HG03103 (cell line): ENCODE data around the gene CALCOCO1.
A peak's percentile ranks its signal among the peaks of the same experiment; 100 is the strongest.
"Not testable (repeated sequence)": the region's sequence is repeated elsewhere in the genome, so short reads cannot be mapped to it uniquely, and the experiment has no call there.

Source experiments
- ATAC-seq: cut with Tn5 transposase; IDR thresholded peaks from one replicate; pipeline ENCODE4 v1.9.1; 2021; ENCODE audit warnings: low read depth; ENCODE audit not compliant: unreplicated experiment

Gene CALCOCO1, protein sequence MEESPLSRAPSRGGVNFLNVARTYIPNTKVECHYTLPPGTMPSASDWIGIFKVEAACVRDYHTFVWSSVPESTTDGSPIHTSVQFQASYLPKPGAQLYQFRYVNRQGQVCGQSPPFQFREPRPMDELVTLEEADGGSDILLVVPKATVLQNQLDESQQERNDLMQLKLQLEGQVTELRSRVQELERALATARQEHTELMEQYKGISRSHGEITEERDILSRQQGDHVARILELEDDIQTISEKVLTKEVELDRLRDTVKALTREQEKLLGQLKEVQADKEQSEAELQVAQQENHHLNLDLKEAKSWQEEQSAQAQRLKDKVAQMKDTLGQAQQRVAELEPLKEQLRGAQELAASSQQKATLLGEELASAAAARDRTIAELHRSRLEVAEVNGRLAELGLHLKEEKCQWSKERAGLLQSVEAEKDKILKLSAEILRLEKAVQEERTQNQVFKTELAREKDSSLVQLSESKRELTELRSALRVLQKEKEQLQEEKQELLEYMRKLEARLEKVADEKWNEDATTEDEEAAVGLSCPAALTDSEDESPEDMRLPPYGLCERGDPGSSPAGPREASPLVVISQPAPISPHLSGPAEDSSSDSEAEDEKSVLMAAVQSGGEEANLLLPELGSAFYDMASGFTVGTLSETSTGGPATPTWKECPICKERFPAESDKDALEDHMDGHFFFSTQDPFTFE

DNA sequence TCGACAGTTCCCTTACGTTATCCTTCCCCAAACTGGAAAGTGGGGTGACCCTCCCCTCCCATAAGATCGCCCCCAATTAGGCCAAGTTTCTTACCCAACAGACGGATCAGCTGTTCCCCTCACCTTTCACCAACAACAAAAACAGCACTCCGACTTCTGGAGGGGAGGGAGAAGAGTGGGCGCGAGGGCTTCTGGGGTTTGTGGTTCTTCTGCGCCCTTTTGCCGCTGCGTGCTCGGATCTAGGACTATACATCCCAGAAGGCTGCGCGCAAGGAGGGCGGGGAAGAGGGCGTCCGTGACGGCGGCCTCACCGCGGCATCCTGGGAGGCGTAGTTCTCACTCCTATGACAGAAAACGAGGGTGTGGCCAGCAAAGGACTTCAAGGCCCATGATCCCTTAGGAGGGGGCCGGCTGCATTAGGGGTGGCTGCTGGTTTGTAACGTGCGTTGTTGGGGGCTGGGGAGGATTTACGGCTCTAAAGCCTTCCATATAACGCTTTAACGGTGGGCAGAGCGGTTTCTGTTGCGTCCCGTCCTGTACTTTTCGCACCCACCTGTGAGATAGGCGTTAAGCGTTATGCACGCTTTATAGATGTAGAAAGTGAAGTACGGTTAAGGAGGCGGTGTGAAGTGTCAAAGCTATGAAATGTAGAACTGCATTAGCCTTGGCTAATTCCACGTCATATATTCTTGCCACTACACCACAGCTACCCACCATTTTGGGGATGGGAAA is at the start of gene CALCOCO1:
TSS of gene CALCOCO1 (minus strand) at position 143 of the 732 bp plus-strand sequence. CDS start 2,210 bp downstream, outside the sequence.
- peak; percentile 98 for ATAC-seq

DNA sequence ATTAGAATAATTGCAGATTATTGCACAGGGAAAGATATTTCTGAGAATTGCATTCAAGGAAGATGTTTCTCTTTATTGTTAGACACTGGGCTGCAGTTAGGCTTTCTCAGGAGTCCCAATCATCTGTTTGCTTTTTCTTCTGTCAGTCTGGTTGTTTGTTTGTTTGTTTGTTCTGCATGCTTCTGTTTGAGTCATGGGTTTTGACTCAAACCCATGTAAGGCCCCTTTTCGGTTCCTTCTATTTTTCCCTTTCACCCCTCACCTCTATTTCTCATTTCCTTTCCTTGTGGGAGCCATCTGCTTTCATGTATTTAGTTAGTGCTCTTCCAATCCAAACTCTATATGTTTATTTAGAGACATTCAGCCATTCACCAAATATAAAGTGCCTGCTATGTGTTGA is 49.6 kb upstream of the CALCOCO1 start:
- no peak for ATAC-seq

DNA sequence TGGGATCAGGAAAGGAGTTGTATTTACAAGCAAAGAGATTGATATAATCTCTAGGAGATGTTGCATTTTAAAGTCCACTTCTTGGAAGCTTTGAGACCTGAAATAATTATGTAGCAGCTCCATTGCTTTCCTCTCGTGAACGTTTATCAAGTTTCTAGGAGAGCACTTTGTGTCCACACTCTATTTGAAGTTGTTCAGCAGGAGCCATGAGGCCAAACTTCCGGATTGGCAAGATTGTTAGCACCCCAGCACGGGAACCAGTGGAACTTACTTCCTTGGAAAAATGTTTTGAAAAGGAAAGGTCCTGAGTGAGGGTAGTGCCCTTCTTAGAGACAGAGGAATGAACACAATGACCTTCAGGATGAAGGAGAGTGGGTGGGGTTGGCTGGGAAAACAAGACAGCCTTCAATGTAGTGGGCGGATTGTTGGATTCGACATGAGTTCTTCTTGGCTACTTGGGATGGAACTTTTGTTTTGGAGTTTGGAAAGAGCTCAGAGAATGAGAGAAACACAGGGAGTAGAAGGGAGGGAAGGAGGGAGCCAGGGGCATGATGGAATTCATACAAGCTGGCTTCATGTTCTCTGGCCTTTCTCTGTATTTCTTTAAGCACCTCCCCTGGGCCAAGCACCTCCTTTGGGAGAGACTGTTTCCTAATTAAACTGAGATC is 48.4 kb upstream of the CALCOCO1 start:
- ATAC-seq: no peak

DNA sequence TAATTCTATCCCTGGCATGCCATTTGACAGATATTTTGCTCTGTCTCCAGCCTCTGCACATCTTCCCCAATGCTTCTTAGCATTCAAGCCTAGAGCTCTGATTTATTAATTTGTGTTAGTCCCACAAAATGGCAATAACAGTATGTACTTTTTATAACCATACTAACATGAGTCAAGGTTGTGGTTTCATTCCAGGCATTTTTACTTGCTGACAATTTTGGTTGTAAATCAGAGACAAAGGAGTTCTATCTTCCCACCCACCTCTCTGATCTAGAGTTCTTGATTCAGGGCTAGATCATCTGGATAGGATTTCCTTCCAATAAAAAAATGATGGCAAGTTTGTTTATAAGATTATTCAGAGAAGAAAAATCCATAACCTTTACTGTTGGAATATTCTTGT is 43.0 kb upstream of the CALCOCO1 start:
- ATAC-seq: no peak

DNA sequence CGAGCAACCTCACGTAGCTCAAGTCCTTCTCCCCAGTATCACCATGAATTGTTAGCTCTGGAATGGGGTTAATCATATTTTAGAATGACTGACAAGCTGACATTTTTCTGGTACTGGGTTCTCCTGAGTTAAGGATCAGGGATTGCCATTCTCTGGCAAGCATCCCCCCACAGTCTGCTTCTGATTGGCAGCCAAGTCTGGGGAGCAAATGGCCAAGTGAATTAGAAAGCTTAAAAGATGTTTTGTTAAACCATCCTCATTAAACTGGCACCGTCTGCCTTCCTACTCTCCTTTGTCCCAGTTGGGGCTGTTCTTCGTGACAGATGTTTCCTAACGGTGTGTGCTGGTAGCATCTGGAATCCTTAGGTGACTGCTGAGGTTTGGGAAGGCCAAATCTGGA is 41.7 kb upstream of the CALCOCO1 start:
- no peak for ATAC-seq

DNA sequence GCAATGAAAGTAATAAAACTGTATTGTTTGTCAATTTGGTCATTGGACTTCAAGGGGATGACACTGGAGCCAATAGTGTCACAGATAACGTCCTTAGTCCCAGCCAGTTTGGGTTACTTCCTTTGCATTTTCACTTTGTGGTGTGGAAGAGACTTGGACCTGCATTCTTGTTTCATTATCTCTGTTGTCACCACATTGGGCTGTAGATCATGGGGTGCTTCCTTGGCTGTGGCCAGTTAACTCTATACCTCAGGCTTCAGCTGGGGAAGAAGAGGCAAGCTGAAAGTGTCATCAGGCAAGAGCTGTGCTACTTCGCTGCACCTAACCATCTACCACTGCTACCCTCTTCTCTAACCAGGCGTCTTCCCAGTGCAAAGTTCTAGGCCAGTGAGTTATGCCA is 39.6 kb upstream of the CALCOCO1 start:
- ATAC-seq: no peak

DNA sequence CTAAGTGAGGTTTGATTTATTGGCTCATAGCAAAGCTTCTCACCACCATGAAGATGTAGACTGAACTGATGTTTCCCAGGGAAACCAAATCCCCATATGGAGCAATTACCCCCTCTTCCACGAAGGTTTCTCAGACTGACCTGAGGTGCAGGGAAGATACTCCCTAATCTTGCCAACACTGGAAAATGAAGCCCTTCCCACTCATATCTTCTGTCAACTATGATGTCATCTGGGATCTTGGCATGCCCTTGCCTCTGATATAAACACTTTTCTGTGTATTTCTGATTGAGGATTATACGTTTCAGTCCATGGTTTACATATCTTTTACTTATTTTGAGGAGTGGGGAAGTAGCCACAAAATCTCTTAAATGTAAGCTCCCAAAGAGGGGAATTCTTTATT is 38.6 kb upstream of the CALCOCO1 start:
- ATAC-seq: no peak

DNA sequence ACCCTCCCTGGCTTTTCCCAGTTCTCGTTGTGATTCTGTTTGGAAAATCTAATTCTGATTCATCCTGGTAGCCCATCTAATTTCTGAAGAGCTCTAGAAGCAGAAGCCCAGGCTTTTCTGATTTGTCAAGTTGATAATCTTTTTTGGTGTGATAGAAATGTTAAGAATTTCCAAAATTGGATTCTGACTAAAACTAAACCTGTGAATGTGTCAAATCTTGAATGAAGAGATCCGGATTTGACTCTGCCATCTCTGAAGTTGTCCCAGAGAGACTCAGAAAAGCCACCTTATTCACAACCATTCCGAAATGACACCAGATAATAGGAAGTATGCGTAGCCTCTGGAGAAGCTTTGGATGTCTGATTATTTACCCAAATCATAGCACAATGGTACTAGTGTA is 37.4 kb upstream of the CALCOCO1 start:
- no peak for ATAC-seq

DNA sequence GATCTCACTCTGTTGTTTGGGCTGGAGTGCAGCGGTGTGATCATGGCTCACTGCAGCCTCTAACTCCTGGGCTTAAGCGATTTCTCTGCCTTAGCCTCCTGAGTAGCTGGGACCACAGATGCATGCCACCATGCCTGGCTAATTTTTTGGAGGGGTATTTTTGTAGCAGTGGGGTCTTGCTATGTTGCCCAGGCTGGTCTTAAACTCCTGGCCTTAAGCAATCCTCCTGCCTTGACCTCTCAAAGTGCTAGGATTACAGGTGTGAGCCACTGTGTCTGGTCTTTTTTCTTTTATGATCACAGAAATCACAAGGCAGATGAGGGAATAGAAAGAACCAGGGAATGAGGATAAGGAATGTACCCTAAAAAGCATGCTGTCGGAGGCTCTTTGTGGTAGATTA is 35.5 kb upstream of the CALCOCO1 start:
- ATAC-seq: not testable (repeated sequence)

DNA sequence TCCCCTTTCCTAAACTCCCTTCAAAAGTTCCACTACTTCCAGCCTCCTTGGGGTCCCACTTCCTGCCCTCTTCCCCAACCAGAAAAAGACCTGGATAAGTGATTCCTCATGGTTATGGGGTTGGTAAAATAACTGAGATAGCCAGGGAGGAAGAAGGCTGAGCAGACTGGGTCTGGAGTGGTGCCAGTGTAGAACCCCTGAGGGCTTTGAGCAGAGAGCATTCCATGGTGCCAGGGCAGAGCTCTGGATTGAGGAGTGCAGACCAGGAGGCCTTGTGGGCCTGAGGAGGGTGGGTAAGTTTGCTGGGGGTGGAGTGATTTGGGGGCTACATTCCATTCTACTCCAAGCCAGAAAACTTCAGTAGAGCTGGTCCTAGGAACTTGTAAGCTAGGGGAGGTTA is 34.1 kb upstream of the CALCOCO1 start:
- no peak for ATAC-seq

DNA sequence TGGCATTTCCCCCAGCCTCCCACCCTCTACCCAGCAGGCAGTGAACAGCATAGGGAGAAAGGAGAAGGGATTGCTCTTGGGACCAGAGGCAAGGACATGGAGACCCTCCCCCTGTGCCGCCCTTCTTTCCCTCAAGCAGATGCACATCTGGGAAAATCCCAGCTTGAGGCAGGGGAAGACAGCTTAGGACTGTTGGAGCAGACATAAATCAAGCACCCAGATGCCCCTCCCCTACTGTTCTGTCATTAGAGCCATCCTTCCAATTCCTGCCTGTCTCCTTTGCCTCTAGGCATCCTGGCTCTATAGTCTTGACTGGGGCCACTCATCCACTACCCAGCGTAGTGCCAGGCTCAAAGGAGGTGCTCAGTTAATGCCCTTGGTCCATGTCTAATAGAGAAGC is 32.0 kb upstream of the CALCOCO1 start:
- no peak for ATAC-seq

DNA sequence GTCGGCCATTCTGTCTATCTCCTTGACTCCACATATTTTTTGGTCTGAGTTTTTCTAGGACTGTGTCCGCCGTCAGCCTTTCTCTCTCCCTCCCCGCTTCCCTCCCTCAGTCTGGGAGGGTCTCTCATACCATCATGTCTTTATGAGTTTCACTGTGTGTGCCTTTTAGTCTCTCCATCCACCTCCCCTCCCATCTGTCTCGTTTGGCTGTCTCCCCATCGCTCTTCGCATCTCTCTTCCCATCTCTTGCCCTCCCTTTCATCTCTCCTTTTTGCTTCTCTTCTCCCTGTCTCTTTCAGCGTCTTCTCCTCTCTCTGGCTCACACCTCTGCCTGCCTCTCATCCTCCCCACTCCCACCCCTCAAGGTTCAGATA is 31.5 kb upstream of the CALCOCO1 start:
- no peak for ATAC-seq

DNA sequence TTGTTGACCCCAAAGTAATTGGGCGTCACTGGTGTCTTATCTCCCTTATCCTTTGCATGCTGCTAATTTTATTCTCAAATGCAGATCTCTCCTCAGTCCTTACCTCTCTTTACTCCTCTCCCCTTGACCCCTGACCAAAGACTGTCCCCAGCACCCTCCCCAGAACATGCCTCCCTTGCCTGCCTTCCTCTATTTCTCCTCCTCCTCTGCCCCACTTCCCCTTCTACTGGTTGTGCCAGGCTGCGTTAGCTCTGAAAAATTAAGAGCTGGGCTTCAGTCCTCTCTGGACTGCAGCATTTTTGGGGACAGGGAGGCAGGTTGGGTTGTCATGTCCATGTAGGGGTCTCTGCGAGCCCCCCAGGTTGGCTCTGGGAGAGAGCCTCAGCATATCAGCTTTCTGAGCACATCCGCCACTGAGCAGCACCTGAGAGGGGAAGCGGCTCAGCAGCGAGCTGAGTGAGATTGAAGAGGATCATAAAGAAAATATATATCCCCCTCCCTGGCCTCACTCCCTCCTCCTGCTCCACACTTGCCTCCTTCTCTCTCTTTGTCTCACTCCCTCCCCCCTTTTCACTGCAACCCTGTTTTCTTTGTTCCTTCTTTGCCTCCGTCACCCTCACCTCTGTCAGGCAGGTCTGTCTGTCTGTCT is 31.0 kb upstream of the CALCOCO1 start:
- ATAC-seq: no peak

DNA sequence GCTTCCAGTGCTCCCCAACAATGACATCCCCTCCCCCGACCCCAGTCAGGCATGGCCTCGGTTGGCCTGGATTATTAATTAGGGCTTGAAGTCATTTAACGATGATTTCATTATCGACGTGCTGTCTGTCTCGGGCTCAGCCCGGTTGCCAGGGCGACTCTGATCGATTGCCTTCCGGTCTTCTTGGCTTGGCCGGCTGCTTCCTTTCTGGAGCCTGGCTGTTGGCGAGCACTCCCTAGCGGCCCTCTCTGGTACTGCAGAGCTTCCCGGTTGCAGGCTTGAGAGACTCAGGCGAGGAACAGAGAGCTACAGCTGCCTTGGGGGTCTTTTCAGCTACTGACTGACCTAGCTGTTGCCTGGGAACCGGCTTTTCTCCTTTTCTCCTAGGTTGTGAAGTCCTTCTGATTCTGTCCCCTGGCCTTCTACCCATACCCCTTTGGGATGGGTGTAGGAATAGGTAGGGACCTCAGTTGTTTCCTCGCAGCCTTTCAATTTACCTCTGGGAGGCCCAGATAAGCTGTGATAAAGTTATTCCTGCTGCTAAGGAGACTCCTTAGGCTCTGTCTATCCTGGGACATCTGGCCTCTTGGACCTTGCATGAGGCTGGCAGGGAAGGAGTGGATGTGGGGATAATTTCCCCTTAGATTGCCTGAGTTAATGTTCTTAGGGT is 30.0 kb upstream of the CALCOCO1 start:
- ATAC-seq: peak; percentile 47

DNA sequence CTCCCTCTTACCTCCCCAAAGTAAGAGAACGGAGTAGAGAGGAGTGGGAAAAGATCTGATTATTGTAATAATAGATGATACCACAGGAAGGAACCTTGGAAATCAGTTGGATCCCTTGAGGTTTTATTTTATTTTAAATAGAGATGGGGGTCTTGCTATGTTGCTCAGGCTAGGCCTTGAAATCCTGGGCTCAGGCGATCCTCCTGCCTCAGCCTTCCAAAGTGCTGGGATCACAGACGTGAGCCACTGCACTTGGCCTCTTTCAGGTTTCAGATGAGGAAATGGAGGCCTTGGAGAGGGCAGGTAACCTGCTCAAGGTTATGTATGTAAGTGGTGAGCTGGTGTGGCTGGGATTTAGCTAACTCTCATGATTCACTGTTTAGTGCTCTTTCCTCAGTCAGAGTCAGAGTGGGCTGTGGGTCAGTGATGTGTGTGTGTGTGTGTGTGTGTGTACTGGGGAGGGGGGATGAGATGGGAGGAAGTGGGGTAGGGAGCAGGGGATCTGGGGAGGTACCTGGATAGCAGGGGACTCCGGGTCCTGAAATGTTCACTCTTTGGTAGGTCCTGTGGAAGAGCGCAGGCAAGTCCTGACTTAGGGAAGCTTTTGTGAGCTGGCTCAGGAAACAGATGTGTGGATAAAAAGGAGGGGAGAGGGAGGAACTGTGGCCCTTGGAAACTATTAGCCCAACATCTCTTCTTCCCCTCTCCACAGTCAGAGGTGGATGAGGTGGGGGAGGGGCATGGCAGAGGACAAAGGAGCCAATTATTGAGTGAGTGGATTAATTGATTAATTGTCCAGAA is 29.2 kb upstream of the CALCOCO1 start:
- ATAC-seq: no peak

DNA sequence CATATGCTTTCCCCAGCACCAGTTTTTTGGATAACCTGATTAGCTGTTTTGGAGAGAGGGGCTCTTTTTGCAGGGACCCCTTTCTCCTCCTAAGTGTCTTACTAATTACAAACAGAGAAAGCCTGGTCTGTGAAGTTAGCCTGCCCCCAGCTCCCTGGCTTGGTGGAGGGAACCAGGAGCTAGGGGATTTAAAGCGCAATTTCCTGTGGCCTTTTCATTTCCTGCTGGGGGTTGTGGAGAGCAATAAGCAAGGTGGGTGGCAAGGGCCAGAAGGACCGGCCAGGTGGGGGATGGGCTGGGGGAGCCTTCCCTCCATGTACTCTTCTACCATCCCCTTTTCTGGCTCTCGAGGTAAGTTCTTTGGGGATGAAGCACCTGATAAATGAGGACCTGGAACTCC is 28.6 kb upstream of the CALCOCO1 start:
- no peak for ATAC-seq

DNA sequence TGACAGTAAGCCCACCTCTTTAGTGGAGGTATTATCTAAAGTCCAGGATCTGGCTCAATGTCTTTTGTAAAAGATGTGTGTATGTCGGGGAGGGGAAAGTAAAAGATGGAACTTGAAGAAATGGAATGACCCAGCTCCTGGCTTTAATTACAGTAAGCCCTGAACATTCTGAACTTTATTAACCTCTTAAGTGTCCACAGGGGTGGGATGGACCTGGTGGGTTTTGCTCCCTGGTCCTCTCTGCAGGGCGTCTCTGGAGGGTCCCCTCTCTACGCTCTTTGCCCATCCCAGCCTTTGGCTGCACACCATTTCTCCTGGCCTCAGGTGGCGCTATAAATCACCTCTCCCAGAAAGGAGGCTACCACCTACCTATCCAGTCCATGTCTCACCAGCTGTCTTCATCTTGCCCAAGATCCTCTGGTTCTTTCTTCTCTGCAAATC is 28.2 kb upstream of the CALCOCO1 start:
- ATAC-seq: no peak

DNA sequence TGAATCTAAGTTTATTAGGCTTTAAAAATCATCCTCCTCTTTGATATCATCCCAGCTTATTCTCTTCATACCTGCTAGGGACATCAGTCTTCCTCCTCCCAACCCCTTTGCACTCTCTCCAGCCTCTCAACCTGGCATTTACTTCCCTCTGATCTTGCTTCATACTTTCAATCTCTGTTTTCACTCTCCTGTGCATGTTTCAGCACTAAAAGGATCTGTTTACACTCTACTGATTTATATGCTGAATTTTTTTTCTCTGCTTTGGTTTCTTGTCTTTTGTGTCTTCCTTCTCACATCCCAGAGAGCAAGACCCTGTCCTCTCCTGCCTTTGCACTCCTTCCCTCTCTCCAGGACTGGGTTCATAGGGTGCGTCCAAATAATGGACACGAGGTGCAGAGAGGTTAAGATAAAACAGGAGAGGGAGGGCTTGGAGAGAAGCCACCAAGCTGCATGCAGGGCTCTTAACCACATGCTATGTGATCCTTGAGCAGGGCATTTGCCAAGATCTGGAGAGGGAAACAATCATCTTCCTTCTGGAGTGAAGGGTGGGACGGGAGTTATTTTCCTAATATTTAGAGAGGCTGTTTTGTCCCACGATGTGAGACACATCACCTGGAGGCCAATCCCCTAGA is 27.5 kb upstream of the CALCOCO1 start:
- ATAC-seq: no peak

DNA sequence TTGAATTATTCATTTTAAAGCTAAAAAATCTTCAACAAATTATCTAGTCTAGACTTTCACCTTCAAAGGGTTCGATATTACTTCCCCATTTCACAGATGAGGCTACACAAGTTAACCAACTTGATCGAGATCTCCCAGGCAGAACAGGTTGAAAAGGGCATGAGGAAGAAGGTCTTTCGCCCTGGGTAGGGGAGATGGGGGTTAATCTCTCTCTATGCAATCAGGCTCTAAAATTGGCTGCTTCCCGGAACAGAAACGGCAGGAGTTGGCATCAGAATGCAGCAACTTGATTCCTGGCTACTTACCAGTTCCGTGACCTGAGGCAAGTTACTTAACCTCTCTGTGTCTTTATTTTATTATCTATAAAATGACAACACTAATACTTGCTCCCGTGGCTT is 26.9 kb upstream of the CALCOCO1 start:
- ATAC-seq: no peak
